Activated CD8-positive, alpha-beta memory T cell treated with anti-CD3 and anti-CD28 coated beads for 48 hours (primary cell): ENCODE measurements around the gene CLPX.
"Not testable (repeated sequence)": the region's sequence is repeated elsewhere in the genome, so short reads cannot be mapped to it uniquely, and the experiment has no call there.

ENCODE experiments used
- DNase-seq, 3 experiments: peaks; one replicate each; pipeline ENCODE4 v3.0.0-alpha.2; 2020; ENCODE audit warnings: low read depth in 2 of 3, low spot score in 2 of 3

CLPX gene

GRCh38 chr15:65206750-65207149 lies 21.6 kb upstream of the CLPX start:
- no peak for DNase-seq

GRCh38 chr15:65204931-65205660 lies 20.0 kb upstream of the CLPX start:
- no peak for DNase-seq

- no peak for DNase-seq
Measured at GRCh38 chr15:65204236-65204930, 19.2 kb upstream of the CLPX start.

- no peak for DNase-seq
Measured at GRCh38 chr15:65201918-65202317, 16.8 kb upstream of the CLPX start.

GRCh38 chr15:65198571-65198970 lies 13.4 kb upstream of the CLPX start:
- DNase-seq = no peak

GRCh38 chr15:65197337-65197645 lies 12.1 kb upstream of the CLPX start:
- DNase-seq = no peak

GRCh38 chr15:65196637-65197336 lies 11.6 kb upstream of the CLPX start:
- DNase-seq = no peak

GRCh38 chr15:65195548-65195923 lies 10.4 kb upstream of the CLPX start:
- DNase-seq = no peak

GRCh38 chr15:65194826-65195547 lies 9.8 kb upstream of the CLPX start:
- DNase-seq = no peak

- no peak for DNase-seq
Measured at GRCh38 chr15:65192016-65192415, 6.9 kb upstream of the CLPX start.

GRCh38 chr15:65189102-65189740 lies 4.1 kb upstream of the CLPX start:
- DNase-seq = no peak

- not testable (repeated sequence) for DNase-seq
Measured at GRCh38 chr15:65188472-65188871, 3.3 kb upstream of the CLPX start.

GRCh38 chr15:65184305-65184867 lies 756 bp downstream of the CLPX start:
- DNase-seq = peak in 2 of 3 experiments; percentile 10 to 18

GRCh38 chr15:65183865-65184159 lies 1.3 kb downstream of the CLPX start:
- DNase-seq = no peak

- DNase-seq = no peak
Measured at GRCh38 chr15:65182538-65182937, 2.6 kb downstream of the CLPX start.

- not testable (repeated sequence) for DNase-seq
Measured at GRCh38 chr15:65181582-65182353, 3.4 kb downstream of the CLPX start.

GRCh38 chr15:65180167-65180566 lies 5.0 kb downstream of the CLPX start:
- DNase-seq = no peak

GRCh38 chr15:65177901-65178300 lies 7.2 kb downstream of the CLPX start:
- no peak for DNase-seq

- no peak for DNase-seq
Measured at GRCh38 chr15:65176056-65176455, 9.1 kb downstream of the CLPX start.

- no peak for DNase-seq
Measured at GRCh38 chr15:65175511-65175910, 9.6 kb downstream of the CLPX start.
